H9 (cell line): ENCODE data around the gene SYNE2. TPM values are rescaled to one million over a fixed set of nuclear protein-coding genes. Genes with fewer than 3 reads are reported as not detected.

Source experiments
- DNase-seq: peaks from one replicate; pipeline ENCODE4 v3.0.0-alpha.2; 2017
- H2AFZ ChIP-seq: one replicate; pipeline ENCODE4 v1.6.1; 2013; ENCODE audit warnings: mild to moderate bottlenecking, low read length, control low read depth, moderate library complexity
- H2AK5ac ChIP-seq: 2 replicates; pipeline ENCODE4 v1.6.1; 2013; ENCODE audit warnings: low read length, control low read depth, mixed read lengths; ENCODE audit not compliant: insufficient read length
- H2BK120ac ChIP-seq: one replicate; pipeline ENCODE4 v1.6.1; 2013; ENCODE audit warnings: low read depth, mild to moderate bottlenecking, low read length, control low read depth, inconsistent platforms; ENCODE audit not compliant: poor library complexity, severe bottlenecking
- H2BK12ac ChIP-seq: 2 replicates; pipeline ENCODE4 v1.6.1; 2013; ENCODE audit warnings: low read length, control low read depth, mixed read lengths, low read depth; ENCODE audit not compliant: insufficient read length
- H2BK15ac ChIP-seq: 2 replicates; pipeline ENCODE4 v1.6.1; 2013; ENCODE audit warnings: low read depth, low read length, control low read depth
- H2BK20ac ChIP-seq: one replicate; pipeline ENCODE4 v1.6.1; 2013; ENCODE audit warnings: low read depth, mild to moderate bottlenecking, low read length, control low read depth, inconsistent platforms; ENCODE audit not compliant: poor library complexity, severe bottlenecking
- H2BK5ac ChIP-seq: 2 replicates; pipeline ENCODE4 v1.6.1; 2013; ENCODE audit warnings: low read length, control low read depth, mixed read lengths; ENCODE audit not compliant: insufficient read length
- H3K14ac ChIP-seq: 2 replicates; pipeline ENCODE4 v1.6.1; 2013; ENCODE audit warnings: low read length, control low read depth; ENCODE audit not compliant: insufficient read depth
- H3K18ac ChIP-seq: 2 replicates; pipeline ENCODE4 v1.6.1; 2013; ENCODE audit warnings: low read depth, mild to moderate bottlenecking, mixed read lengths, low read length, control low read depth; ENCODE audit not compliant: insufficient read length
- H3K23ac ChIP-seq: 2 replicates; pipeline ENCODE4 v1.6.1; 2013; ENCODE audit warnings: low read length, control low read depth, mixed read lengths, low read depth; ENCODE audit not compliant: insufficient read length
- H3K23me2 ChIP-seq: 2 replicates; pipeline ENCODE4 v1.6.1; 2013; ENCODE audit warnings: low read depth, mild to moderate bottlenecking, mixed read lengths, low read length, control low read depth; ENCODE audit not compliant: insufficient read length, poor library complexity, severe bottlenecking
- H3K27ac ChIP-seq: 2 replicates; pipeline ENCODE4 v1.5.1; 2013; ENCODE audit warnings: low read length, control low read depth, mixed read lengths, low read depth; ENCODE audit not compliant: insufficient read length
- H3K27me3 ChIP-seq: 2 replicates; pipeline ENCODE4 v1.6.1; 2013; ENCODE audit warnings: low read length, control low read depth, inconsistent platforms; ENCODE audit not compliant: insufficient read depth
- H3K4ac ChIP-seq: 2 replicates; pipeline ENCODE4 v1.6.1; 2013; ENCODE audit warnings: low read depth, mild to moderate bottlenecking, control low read depth, inconsistent platforms, low read length, moderate library complexity
- H3K4me1 ChIP-seq: 2 replicates; pipeline ENCODE4 v1.6.1; 2013; ENCODE audit warnings: low read length, control low read depth, inconsistent platforms; ENCODE audit not compliant: insufficient read depth
- H3K4me2 ChIP-seq: 2 replicates; pipeline ENCODE4 v1.6.1; 2013; ENCODE audit warnings: low read length, control low read depth, mixed read lengths; ENCODE audit not compliant: insufficient read length, insufficient read depth
- H3K56ac ChIP-seq: 2 replicates; pipeline ENCODE4 v1.6.1; 2013; ENCODE audit warnings: low read depth, mild to moderate bottlenecking, mixed read lengths, low read length, control low read depth; ENCODE audit not compliant: insufficient read length
- H3K79me1 ChIP-seq: 2 replicates; pipeline ENCODE4 v1.6.1; 2013; ENCODE audit warnings: low read depth, mild to moderate bottlenecking, moderate library complexity, low read length, control low read depth, inconsistent platforms; ENCODE audit not compliant: insufficient read depth, poor library complexity, severe bottlenecking
- H3K79me2 ChIP-seq: 2 replicates; pipeline ENCODE4 v1.6.1; 2013; ENCODE audit warnings: low read length, control low read depth, inconsistent platforms; ENCODE audit not compliant: insufficient read depth
- H3K9ac ChIP-seq: 2 replicates; pipeline ENCODE4 v1.6.1; 2013; ENCODE audit warnings: low read length, control low read depth, mixed read lengths; ENCODE audit not compliant: insufficient read length; ENCODE audit errors: extremely low read depth
- H3K9me3 ChIP-seq: one replicate; pipeline ENCODE4 v1.6.1; 2013; ENCODE audit warnings: low read depth, low read length, inconsistent platforms; ENCODE audit not compliant: control insufficient read depth
- H3T11ph ChIP-seq: one replicate; pipeline ENCODE4 v1.6.1; 2013; ENCODE audit warnings: mild to moderate bottlenecking, low read length, control low read depth, inconsistent platforms
- H4K20me1 ChIP-seq: one replicate; pipeline ENCODE4 v1.6.1; 2013; ENCODE audit not compliant: control insufficient read depth, insufficient read length, insufficient read depth
- H4K5ac ChIP-seq: 2 replicates; pipeline ENCODE4 v1.6.1; 2013; ENCODE audit warnings: low read depth, mild to moderate bottlenecking, mixed read lengths, low read length, control low read depth; ENCODE audit not compliant: insufficient read length
- H4K8ac ChIP-seq: replicated peaks from 2 replicates; pipeline ENCODE4 v1.6.1; 2013; ENCODE audit warnings: low read length, control low read depth, mixed read lengths, low read depth; ENCODE audit not compliant: insufficient read length
- H4K91ac ChIP-seq: 2 replicates; pipeline ENCODE4 v1.6.1; 2013; ENCODE audit warnings: low read depth, mild to moderate bottlenecking, moderate library complexity, mixed read lengths, low read length, control low read depth; ENCODE audit not compliant: insufficient read length
- H3K27ac Mint-ChIP-seq, 3 experiments: 2 replicates in 2 of 3; 3 replicates in 1 of 3; pipeline ENCODE4 v1.8.0; 2020 to 2021; ENCODE audit warnings: mixed read lengths in 3 of 3, mild to moderate bottlenecking in 1 of 3, moderate library complexity in 1 of 3
- H3K27me3 Mint-ChIP-seq: 2 replicates; pipeline ENCODE4 v1.8.0; 2021; ENCODE audit warnings: low read depth, mild to moderate bottlenecking, moderate library complexity, mixed read lengths
- H3K36me3 Mint-ChIP-seq, 3 experiments: 2 replicates in 2 of 3; 3 replicates in 1 of 3; pipeline ENCODE4 v1.8.0; 2020 to 2021; ENCODE audit warnings: low read depth in 3 of 3, mixed read lengths in 3 of 3; ENCODE audit not compliant: insufficient read depth in 1 of 3
- H3K4me1 Mint-ChIP-seq, 2 experiments: 2 replicates each; pipeline ENCODE4 v1.8.0; 2020; ENCODE audit warnings: mixed read lengths in 2 of 2
- H3K4me3 Mint-ChIP-seq, 2 experiments: 2 replicates in 1 of 2; 3 replicates in 1 of 2; pipeline ENCODE4 v1.8.0; 2020 to 2021; ENCODE audit warnings: mild to moderate bottlenecking in 2 of 2, mixed read lengths in 2 of 2, moderate library complexity in 1 of 2
- H3K9me3 Mint-ChIP-seq, 2 experiments: 2 replicates in 1 of 2; 3 replicates in 1 of 2; pipeline ENCODE4 v1.8.0; 2020; ENCODE audit warnings: mild to moderate bottlenecking in 2 of 2, mixed read lengths in 2 of 2, moderate library complexity in 1 of 2
- CTCF ChIP-seq: fragments of 200-600 bp; sonication (generic); conservative IDR thresholded peaks from 3 replicates; pipeline ENCODE4 v1.8.0; 2021; ENCODE audit warnings: antibody characterized with exemption, mild to moderate bottlenecking
- WGBS: extraction: QIAGEN DNeasy Blood & Tissue Kit; methylation state at CpG from one replicate; pipeline ENCODE4 v1.1.7; 2013; ENCODE audit warnings: missing lambda C conversion rate, low lambda C conversion rate, mixed read lengths; ENCODE audit not compliant: insufficient read length; ENCODE audit errors: extremely low coverage; 5-methylcytosine and 5-hydroxymethylcytosine counted together
- total RNA-seq: library from RNA; stranded (reverse); gene quantifications from 2 replicates; pipeline ENCODE4 v1.2.1, GENCODE V29; 2021

SYNE2 gene
- total RNA-seq, 1 experiment from 2014 or later = 43.3 TPM

- H4K91ac ChIP-seq = no peak overlapping the region
- H3K56ac ChIP-seq = no peak overlapping the region
- no peak overlapping the region for H2BK15ac ChIP-seq
- no peak overlapping the region for H2AFZ ChIP-seq
- no peak overlapping the region for H4K5ac ChIP-seq
- no peak overlapping the region for H2BK5ac ChIP-seq
- H3K27ac ChIP-seq = no peak overlapping the region
- H4K8ac ChIP-seq = no peak overlapping the region
- no peaks in the 10 kb centered on the region for H3K27me3 ChIP-seq
- Mint-ChIP-seq H3K27ac (no peak overlapping the region), H3K9me3 (peaks cover 8 to 12% of the 10 kb centered on the region in 2 experiments), H3K27me3 (no peaks in the 10 kb centered on the region), H3K4me1 (peaks cover under 1 to 5% of the 10 kb centered on the region in 2 experiments), H3K36me3 (peaks cover 17 to 38% (median 35%) of the 10 kb centered on the region in 3 experiments), H3K4me3 (no peak overlapping the region)
- H2BK12ac ChIP-seq = no peak overlapping the region
- H3K23ac ChIP-seq = no peak overlapping the region
- H3K79me1 ChIP-seq = no peaks in the 10 kb centered on the region
- H3K4me2 ChIP-seq = no peak overlapping the region
- no peak overlapping the region for H3K14ac ChIP-seq
- no peak overlapping the region for H3T11ph ChIP-seq
- H2AK5ac ChIP-seq = no peak overlapping the region
- no peaks in the 10 kb centered on the region for H3K4me1 ChIP-seq
- no peak overlapping the region for H2BK120ac ChIP-seq
- H4K20me1 ChIP-seq = no peaks in the 10 kb centered on the region
- H2BK20ac ChIP-seq = no peak overlapping the region
- whole genome bisulfite sequencing = no CpG with 5 or more reads among the region's 2 CpGs
- H3K79me2 ChIP-seq = no peaks in the 10 kb centered on the region
- DNase-seq = no peak
- no peaks in the 10 kb centered on the region for H3K9me3 ChIP-seq
- H3K4ac ChIP-seq = no peak overlapping the region
- no peak overlapping the region for H3K18ac ChIP-seq
- TF ChIP-seq CTCF = no peak
- no peak overlapping the region for H3K9ac ChIP-seq
- no peaks in the 10 kb centered on the region for H3K23me2 ChIP-seq
Measured at GRCh38 chr14:64045091-64045490, 192.3 kb downstream of the SYNE2 start.
